Spinal cord (tissue), 10 donors: ENCODE data around the gene CELF5. TPM values are rescaled to one million over a fixed set of nuclear protein-coding genes. Genes with fewer than 3 reads are reported as not detected.
"Not testable (repeated sequence)": the region's sequence is repeated elsewhere in the genome, so short reads cannot be mapped to it uniquely, and the experiment has no call there.

Experiments used
- DNase-seq, 6 donors: peaks; one replicate each; pipeline versions ENCODE4 v3.0.0 to v3.0.0-alpha.2; 2013 to 2015; ENCODE audit warnings: low spot score in 6 of 6, low read depth in 4 of 6
- H3K27ac ChIP-seq: one replicate; pipeline ENCODE4 v1.5.1; 2013; ENCODE audit warnings: low read depth, low read length, control low read depth
- H3K27me3 ChIP-seq: one replicate; pipeline ENCODE4 v1.6.1; 2013; ENCODE audit warnings: low read length; ENCODE audit not compliant: control insufficient read depth, insufficient read depth
- H3K36me3 ChIP-seq: one replicate; pipeline ENCODE4 v1.6.1; 2013; ENCODE audit warnings: low read length; ENCODE audit not compliant: control insufficient read depth, insufficient read depth
- H3K4me1 ChIP-seq: one replicate; pipeline ENCODE4 v1.6.1; 2013; ENCODE audit warnings: low read length; ENCODE audit not compliant: control insufficient read depth, insufficient read depth
- H3K4me3 ChIP-seq: one replicate; pipeline ENCODE4 v1.5.1; 2013; ENCODE audit warnings: low read depth, low read length, control low read depth
- H3K9me3 ChIP-seq: one replicate; pipeline ENCODE4 v1.6.1; 2013; ENCODE audit warnings: low read length; ENCODE audit not compliant: control insufficient read depth, insufficient read depth
- WGBS: methylation state at CpG from one replicate; pipeline ENCODE4 v1.1.5; 2013; ENCODE audit warnings: missing lambda C conversion rate; ENCODE audit not compliant: insufficient coverage; 5-methylcytosine and 5-hydroxymethylcytosine counted together
- polyA plus RNA-seq, 2 donors: library from polyadenylated mRNA; unstranded; fragments of 120-200 nt; gene quantifications; one replicate each; pipeline ENCODE4 v1.2.1, GENCODE V29; 2013; ENCODE audit not compliant: insufficient read length in 2 of 2
- total RNA-seq, 2 donors: library from RNA; depleted of rRNA in 1 of 2; stranded (reverse); fragments of 120-200 nt in 1 of 2; fragments of >200 nt in 1 of 2; gene quantifications; one replicate each; pipeline versions ENCODE4 v1.2.3 to v1.2.4, GENCODE V29; 2013 to 2014
- donor health status: healthy.

Gene CELF5
- total and polyA plus RNA-seq, 4 donors, result 12.7 to 85.8 (median 50.4) TPM

DNA sequence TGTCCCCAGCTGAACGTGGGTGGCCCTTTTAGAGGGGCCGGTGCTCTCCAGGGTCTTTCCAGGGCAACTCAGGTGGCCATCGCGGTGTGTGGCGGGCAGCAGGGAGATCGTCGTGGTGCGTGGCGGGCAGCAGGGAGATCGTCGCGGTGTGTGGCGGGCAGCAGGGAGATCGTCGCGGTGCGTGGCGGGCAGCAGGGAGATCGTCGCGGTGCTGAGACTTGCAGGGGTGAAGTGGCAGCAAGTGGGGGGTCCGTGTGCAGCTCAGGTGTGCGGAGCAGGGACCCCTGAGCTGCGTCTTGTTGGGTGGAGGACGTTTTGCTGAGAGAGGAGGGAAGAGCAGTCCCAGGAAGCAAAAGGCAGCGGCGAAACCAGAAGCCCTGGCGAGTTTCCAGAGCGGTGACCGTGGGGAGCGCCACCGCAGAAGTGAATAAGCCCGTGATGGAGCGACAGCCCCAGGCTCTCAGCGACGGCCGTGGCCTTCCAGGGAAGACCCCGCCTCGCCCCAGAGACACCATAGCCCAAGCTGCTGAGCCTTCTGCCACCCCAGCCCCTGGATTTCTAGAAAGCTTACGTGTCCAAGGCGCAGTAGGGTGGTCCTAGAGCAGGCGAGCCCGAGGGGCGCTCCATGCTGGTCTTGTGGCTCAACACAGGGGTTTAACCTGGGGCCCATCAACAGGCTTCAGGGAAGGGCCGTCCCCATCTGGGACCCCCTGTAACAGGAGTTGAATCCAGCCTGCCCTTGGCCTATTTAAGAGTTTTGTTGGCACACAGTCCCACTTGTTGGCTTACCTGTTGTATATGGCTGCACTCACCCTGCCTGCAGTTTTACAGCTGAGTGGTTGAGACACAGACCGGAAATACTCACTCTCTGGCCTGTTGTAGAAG lies 33.3 kb upstream of the CELF5 start:
- Histone ChIP-seq H3K27ac (no peak overlapping the region), H3K4me1 (peaks cover 23% of the 10 kb centered on the region)
- WGBS, result 86% methylated on average over 41 of the region's 46 CpGs

GRCh38 chr19:3191806-3192104 lies 32.7 kb upstream of the CELF5 start:
- not testable (repeated sequence) for H3K27ac ChIP-seq, DNase-seq, H3K9me3 ChIP-seq, H3K27me3 ChIP-seq, H3K4me3 ChIP-seq
- Histone ChIP-seq H3K36me3 (peaks cover 79% of the 10 kb centered on the region), H3K4me1 (peaks cover 17% of the 10 kb centered on the region)
- WGBS, result 95% methylated on average over 4 of the region's 12 CpGs

More for the DNA sequence above, 33.3 kb upstream of the CELF5 start:
- H3K4me3 ChIP-seq, result no peak overlapping the region
- no peaks in the 10 kb centered on the region for H3K9me3 ChIP-seq
- DNase-seq, result no peak
- peaks cover 73% of the 10 kb centered on the region for H3K36me3 ChIP-seq
- H3K27me3 ChIP-seq, result no peaks in the 10 kb centered on the region

- Histone ChIP-seq H3K4me1 (peaks cover 12% of the 10 kb centered on the region), H3K27ac (no peak overlapping the region), H3K9me3 (no peaks in the 10 kb centered on the region), H3K27me3 (no peaks in the 10 kb centered on the region), H3K4me3 (no peak overlapping the region), H3K36me3 (peaks cover 83% of the 10 kb centered on the region)
- WGBS, result 96% methylated on average over 32 of the region's 32 CpGs
- no peak for DNase-seq
Observed at GRCh38 chr19:3192228-3192635, 32.2 kb upstream of the CELF5 start.

DNA sequence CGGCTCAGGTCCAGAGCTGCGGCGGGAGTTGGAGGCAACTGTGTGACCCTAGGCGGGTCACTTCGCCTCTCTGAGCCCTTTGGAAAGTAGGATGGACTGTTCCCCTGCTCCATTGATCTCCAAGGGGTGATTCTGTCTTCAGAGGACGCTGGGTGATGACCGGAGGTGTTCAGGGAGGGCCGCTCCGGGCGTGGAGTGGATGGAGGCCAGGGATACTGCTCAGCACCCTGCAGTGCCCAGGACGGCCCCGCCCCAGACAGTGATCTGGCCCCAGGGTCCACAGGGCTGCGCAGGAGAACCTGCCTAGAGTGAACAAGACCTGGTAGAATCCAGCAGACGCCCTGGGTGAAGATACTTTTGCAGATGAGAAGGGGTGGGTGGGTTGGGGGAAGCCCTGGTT lies 31.8 kb upstream of the CELF5 start:
- DNase-seq, result no peak
- no peak overlapping the region for H3K4me3 ChIP-seq
- WGBS, result 96% methylated on average over 14 of the region's 14 CpGs
- no peaks in the 10 kb centered on the region for H3K27me3 ChIP-seq
- no peaks in the 10 kb centered on the region for H3K9me3 ChIP-seq
- peaks cover 8% of the 10 kb centered on the region for H3K4me1 ChIP-seq
- H3K27ac ChIP-seq, result no peak overlapping the region
- peaks cover 82% of the 10 kb centered on the region for H3K36me3 ChIP-seq

DNA sequence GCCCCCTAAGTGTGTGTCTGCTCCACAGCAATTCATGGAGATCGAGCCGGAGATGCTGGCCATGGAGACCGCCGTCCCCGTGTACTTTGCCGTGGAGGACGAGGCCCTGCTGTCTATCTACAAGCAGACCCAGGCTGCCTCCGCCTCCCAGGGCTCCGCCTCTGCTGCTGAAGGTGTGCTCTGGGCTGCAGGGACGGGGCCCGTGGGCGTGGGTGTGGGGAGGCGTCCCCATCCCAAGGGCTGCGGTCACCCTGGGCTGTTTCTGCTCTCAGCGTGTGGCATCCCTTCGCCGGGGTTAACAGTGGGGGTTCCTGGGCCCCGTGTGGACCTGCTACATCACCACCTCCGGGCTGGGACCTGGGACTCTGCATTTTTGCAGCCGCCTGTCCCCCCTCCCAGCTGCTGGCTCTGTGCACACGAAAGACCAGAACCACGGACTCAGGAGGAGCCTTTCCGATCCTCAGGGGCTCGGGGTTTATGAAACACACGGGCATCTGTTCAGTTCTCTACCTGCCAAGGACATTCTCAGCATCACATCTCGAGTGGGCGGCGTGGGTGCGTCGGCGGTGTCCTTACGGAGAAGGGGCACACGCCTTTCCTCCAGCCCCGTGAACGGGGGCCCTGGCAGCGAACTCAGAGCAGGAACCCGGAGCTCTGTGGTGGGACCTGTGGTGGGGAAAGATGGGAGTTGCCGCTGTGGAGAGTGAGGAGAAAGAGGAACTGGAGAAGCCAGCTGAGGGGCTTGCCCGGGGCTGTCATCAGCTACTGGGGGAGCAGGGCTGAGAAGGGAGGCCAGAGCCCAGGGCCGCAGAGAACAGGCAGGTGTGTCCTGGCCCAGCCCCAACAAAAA lies 31.0 kb upstream of the CELF5 start:
- Histone ChIP-seq H3K9me3 (no peaks in the 10 kb centered on the region), H3K4me1 (peaks cover 4% of the 10 kb centered on the region), H3K27ac (no peak overlapping the region), H3K4me3 (no peak overlapping the region), H3K36me3 (peaks cover 80% of the 10 kb centered on the region), H3K27me3 (no peaks in the 10 kb centered on the region)
- DNase-seq, result no peak
- 93% methylated on average over 38 of the region's 40 CpGs for WGBS

DNA sequence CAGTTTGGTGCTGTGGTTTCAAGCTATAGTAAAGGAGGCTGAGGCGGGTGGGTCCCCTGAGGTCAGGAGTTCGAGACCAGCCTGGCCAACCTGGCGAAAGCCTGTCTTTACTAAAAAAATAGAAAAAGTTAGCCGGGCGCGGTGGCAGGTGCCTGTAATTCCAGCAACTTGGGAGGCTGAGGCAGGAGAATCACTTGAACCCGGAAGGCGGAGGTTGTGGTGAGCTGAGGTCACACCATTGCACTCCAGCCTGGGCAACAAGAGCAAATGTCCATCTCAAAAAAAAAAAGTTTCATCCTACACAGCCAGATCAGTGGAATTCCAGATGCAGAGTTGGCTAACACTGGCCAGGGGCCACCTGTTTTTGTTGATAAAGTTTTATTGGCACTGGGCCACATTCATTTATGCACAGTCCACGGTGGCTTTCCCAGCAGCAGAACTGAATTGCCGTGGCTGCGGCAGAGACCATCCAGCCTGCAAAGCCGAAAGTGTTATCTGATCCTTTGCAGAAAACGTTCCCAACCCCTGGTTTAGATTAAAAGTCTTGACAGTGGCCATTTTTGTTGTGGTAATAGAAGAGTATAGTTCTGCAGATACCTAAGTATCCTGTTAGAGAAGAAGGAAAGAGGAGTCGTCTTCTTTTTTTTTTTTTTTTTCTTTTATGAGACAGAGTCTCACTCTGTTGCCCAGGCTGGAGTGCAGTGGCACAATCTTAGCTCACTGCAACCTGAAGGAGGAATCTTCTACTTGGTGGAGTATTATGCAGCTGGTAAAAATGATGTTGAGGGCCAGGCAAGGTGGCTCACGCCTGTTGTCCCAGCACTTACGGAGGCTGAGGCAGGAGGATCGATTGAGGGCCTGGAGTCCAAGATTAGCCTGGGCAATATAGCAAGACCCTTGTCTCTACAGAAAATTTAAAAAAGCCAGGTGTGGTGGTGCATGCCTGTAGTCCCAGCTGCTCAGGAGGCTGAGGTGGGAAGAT lies 30.1 kb upstream of the CELF5 start:
- Histone ChIP-seq H3K4me1 (peaks cover 4% of the 10 kb centered on the region), H3K27ac (no peak overlapping the region), H3K27me3 (no peaks in the 10 kb centered on the region), H3K36me3 (peaks cover 80% of the 10 kb centered on the region), H3K9me3 (no peaks in the 10 kb centered on the region), H3K4me3 (no peak overlapping the region)
- no peak for DNase-seq
- 91% methylated on average over 17 of the region's 17 CpGs for WGBS

GRCh38 chr19:3196064-3196932 lies 28.2 kb upstream of the CELF5 start:
- H3K4me3 ChIP-seq, result no peak overlapping the region
- DNase-seq, result no peak
- no peaks in the 10 kb centered on the region for H3K9me3 ChIP-seq
- no peaks in the 10 kb centered on the region for H3K27me3 ChIP-seq
- H3K27ac ChIP-seq, result no peak overlapping the region
- H3K36me3 ChIP-seq, result peaks cover 79% of the 10 kb centered on the region
- no peaks in the 10 kb centered on the region for H3K4me1 ChIP-seq
- WGBS, result 88% methylated on average over 40 of the region's 42 CpGs

DNA sequence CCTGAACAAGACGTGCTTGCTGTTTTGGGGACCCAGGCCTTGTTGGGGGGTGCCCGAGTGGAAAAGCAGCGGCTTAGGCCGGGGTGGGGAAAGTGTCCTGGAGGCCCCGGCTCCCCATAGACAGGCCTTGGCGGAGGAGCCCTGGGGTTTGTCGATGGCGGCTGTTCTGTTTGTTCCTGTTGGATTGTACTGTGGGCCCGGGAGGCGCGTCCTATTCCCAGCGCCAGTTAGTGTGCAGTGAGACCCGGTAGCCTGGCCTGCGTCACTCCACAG lies 27.6 kb upstream of the CELF5 start:
- H3K27me3 ChIP-seq, result no peaks in the 10 kb centered on the region
- no peak overlapping the region for H3K4me3 ChIP-seq
- peaks cover 82% of the 10 kb centered on the region for H3K36me3 ChIP-seq
- no peak for DNase-seq
- H3K9me3 ChIP-seq, result no peaks in the 10 kb centered on the region
- H3K27ac ChIP-seq, result no peak overlapping the region
- 93% methylated on average over 14 of the region's 14 CpGs for WGBS
- H3K4me1 ChIP-seq, result no peaks in the 10 kb centered on the region
